ENCODE measurements around the gene SLC22A7. TPM values are rescaled to one million over a fixed set of nuclear protein-coding genes. Genes with fewer than 3 reads are reported as not detected.

The SLC22A7 gene
- total and polyA plus RNA-seq, 2 of the 8 experiments (the other 6 are each of a cell fraction or from before 2014, with no cell fraction given): not detected

- peak overlapping the region; percentile 75; the same call in 1 of the 2 replicates for H3K18ac ChIP-seq (ENCODE audit: extremely low read depth, low read length)
Observed at GRCh38 chr6:43307451-43308100, 9.5 kb downstream of the SLC22A7 start.

More at GRCh38 chr6:43307451-43308100, 9.5 kb downstream of the SLC22A7 start:
- Histone ChIP-seq H3K9ac (replicated peaks in 1 of 4; ENCODE audit: extremely low read depth in 1 of 4, low read depth in 3 of 4, low read length in 3 of 4) (no peak overlapping the region), H2BK12ac (ENCODE audit: low read depth, low read length) (peak overlapping the region; percentile 30; the same call in 1 of the 2 replicates), H4K5ac (ENCODE audit: insufficient read length, low read depth, low read length) (no peak overlapping the region), H3K4me2 (ENCODE audit: insufficient read depth in 1 of 2, low read depth in 2 of 2, low read length in 2 of 2) (peak overlapping the region; percentile 90 to 92), H2BK120ac (replicated peaks; ENCODE audit: low read depth, low read length) (no peak overlapping the region), H2AFZ (ENCODE audit: low read length) (no peak overlapping the region), H3K14ac (ENCODE audit: insufficient read length) (no peak overlapping the region), H3K27me3 (replicated peaks in 1 of 4; ENCODE audit: control insufficient read depth in 3 of 4, extremely low read depth in 1 of 4, insufficient read depth in 3 of 4, low read length in 3 of 4) (0 out of 7 replicates have a peak, but pooled peaks cover 0 to 2% (median 0%) of the 10 kb centered on the region in 4 experiments), H3K4me1 (replicated peaks in 1 of 4; ENCODE audit: control insufficient read depth in 3 of 4, insufficient read depth in 4 of 4, low read length in 3 of 4) (peaks cover 8 to 15% (median 9%) of the 10 kb centered on the region in 4 experiments), H3K23ac (ENCODE audit: insufficient read length) (no peak overlapping the region), H2BK15ac (ENCODE audit: low read length) (peak overlapping the region; percentile 46; the same call in 1 of the 2 replicates), H2BK5ac (ENCODE audit: low read depth, low read length) (0 out of 2 replicates have a peak overlapping the region, but pooled peaks have one; percentile 52), H3K27ac (ENCODE audit: low read depth, low read length) (no peak overlapping the region), H3K79me1 (ENCODE audit: low read depth, low read length) (no peaks in the 10 kb centered on the region), H3K4ac (replicated peaks; ENCODE audit: insufficient read length, low read depth, low read length) (no peak overlapping the region), H3K23me2 (ENCODE audit: low read depth, low read length) (peaks cover 8% of the 10 kb centered on the region), H4K8ac (ENCODE audit: extremely low read depth, insufficient read depth, low read length) (peak overlapping the region; percentile 76), H3K9me3 (ENCODE audit: insufficient read depth in 2 of 2, low read depth in 1 of 2, low read length in 1 of 2) (no peaks in the 10 kb centered on the region), H2BK20ac (ENCODE audit: low read length) (no peak overlapping the region), H3K4me3 (ENCODE audit: extremely low read depth in 1 of 4, insufficient read depth in 2 of 4, low read depth in 3 of 4, low read length in 4 of 4) (peak overlapping the region; percentile 51 to 74 (median 66); a peak in 6 of 8 replicates), H3K79me2 (ENCODE audit: control insufficient read depth in 1 of 2, insufficient read depth in 2 of 2, low read length in 2 of 2) (no peaks in the 10 kb centered on the region), H4K20me1 (replicated peaks in 1 of 2; ENCODE audit: control insufficient read depth in 1 of 2, insufficient read depth in 2 of 2, low read length in 2 of 2) (no peaks in the 10 kb centered on the region), H3K56ac (replicated peaks; ENCODE audit: insufficient read length, low read depth, low read length) (no peak overlapping the region), H3K36me3 (ENCODE audit: control insufficient read depth in 2 of 4, insufficient read depth in 4 of 4, low read length in 3 of 4) (peaks cover 0 to 5% (median 3%) of the 10 kb centered on the region in 4 experiments; a peak in 2 of 8 replicates), H4K91ac (replicated peaks; ENCODE audit: insufficient read length, low read length) (peak overlapping the region; percentile 61), H2AK5ac (ENCODE audit: low read depth, low read length) (no peak overlapping the region)
- no peak for DNase-seq (ENCODE audit: low read depth in 1 of 2, low spot score in 2 of 2)
- CTCF ChIA-PET (ENCODE audit: partially characterized antibody): interaction anchor here (0.8 to 5.4 kb wide), 19 partner anchors 9 to 194 kb away, joined by 3 to 27 read pairs (median 6); partner anchors contain the start of genes SLC22A7 and ZNF318
- POLR2A ChIA-PET (ENCODE audit: partially characterized antibody): interaction anchor here (0.7 to 2.9 kb wide), 9 partner anchors 10 to 328 kb away, joined by 3 to 45 read pairs (median 4); partner anchors contain the start of genes CUL7 and SLC22A7
- TF ChIP-seq MAFK (IDR thresholded peaks at IDR 0.05; ENCODE audit: low read depth, low read length): no peak
- TF ChIP-seq EP300 (IDR thresholded peaks at IDR 0.05; ENCODE audit: borderline replicate concordance in 1 of 2, low read depth in 2 of 2, low read length in 2 of 2): no peak
- TF ChIP-seq POLR2A (IDR thresholded peaks at IDR 0.05; ENCODE audit: control extremely low read depth in 1 of 2, low read depth in 2 of 2, low read length in 2 of 2): 0 out of 3 replicates have a peak, but pooled peaks of 1 of the 2 experiments have one; percentile 2
- no peak for TF ChIP-seq JUND (IDR thresholded peaks at IDR 0.05; ENCODE audit: low read length)
- FAIRE-seq: no peak
- 78% methylated on average over 5 of the region's 5 CpGs; no CpG with 5 or more reads in 1 of the 2 experiments for WGBS, 2 experiments (ENCODE audit: extremely low coverage in 1 of 2, insufficient coverage in 1 of 2, insufficient read length in 1 of 2, insufficient replicate concordance in 2 of 2, low coverage in 1 of 2, low lambda C conversion rate in 2 of 2, missing lambda C conversion rate in 1 of 2)
